IPS-18c (cell line): Measurements from ENCODE around the gene CTXND1.
"Not testable (repeated sequence)": the region's sequence is repeated elsewhere in the genome, so short reads cannot be mapped to it uniquely, and the experiment has no call there.

Source experiments
- H3K4me3 ChIP-seq: 2 replicates; pipeline ENCODE4 v1.7.0; 2013; ENCODE audit warnings: low read depth, mild to moderate bottlenecking, low read length, moderate library complexity; ENCODE audit not compliant: insufficient read depth
- H3K9me3 ChIP-seq: one replicate; pipeline ENCODE4 v1.6.1; 2013; ENCODE audit warnings: mild to moderate bottlenecking, low read length, moderate library complexity; ENCODE audit not compliant: control insufficient read depth, insufficient read depth

Gene CTXND1

DNA sequence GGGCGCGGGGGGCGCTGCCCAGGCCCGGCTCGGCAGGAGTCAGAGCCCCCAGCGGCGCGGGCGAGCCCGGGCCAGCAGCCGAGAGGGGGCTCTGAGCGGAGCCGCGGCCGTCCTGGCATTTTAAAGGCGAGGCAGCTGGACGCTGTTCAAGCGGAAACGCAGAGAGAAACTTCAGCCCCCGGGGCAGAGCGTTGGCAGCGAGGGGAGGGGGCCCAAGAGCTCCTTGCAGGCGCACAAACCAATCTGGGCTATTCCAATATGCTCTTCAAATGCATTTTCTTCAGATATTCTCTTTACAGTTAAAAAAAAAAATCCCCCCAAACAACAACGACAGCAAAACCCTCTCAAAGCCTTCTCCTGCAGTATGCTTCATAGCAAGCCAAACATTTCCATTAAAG, at the start of gene CTXND1:
TSS of gene CTXND1 (minus strand) at position 93 of the 398 bp plus-strand sequence. CDS start 50,264 bp downstream, outside the sequence.
- Histone ChIP-seq H3K9me3 (no peaks in the 10 kb centered on the region), H3K4me3 (peak within 1 kb of the TSS; percentile 58)

DNA sequence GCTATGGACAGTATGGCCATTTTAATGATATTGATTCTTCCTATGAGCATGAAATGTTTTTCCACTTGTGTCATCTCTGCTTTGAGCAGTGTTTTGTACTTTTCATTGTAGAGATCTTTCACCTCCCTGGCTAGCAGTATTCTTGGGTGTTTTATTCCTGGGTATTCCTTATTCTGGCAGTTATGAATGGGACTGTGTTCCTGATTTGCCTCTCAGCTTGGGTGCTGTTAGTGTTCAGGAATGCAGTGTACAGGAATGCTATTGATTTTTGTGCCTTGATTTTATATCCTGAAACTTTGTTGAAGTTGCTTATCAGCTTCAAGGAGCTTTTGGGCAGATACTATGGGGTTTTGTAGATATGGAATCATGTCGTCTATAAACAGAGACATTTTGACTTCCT, 49.5 kb upstream of the CTXND1 start:
- Histone ChIP-seq H3K4me3 (no peak overlapping the region), H3K9me3 (no peaks in the 10 kb centered on the region)

DNA sequence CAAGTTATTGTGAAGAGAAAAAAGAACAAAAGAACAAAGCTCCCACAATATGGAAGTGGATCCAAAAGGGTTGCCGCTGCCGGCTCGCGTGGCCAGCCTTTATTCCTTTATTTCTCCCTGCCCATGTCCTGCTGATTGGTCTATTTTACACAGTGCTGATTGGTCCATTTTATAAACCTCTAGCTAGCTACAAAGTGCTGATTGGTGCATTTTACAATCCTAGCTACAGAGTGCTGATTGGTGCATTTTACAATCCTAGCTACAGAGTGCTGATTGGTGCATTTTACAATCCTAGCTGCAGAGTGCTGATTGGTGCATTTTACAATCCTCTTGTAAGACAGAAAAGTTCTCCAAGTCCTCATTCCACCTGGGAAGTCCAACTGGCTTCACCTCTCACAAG, 43.8 kb upstream of the CTXND1 start:
- H3K9me3 ChIP-seq = not testable (repeated sequence)

DNA sequence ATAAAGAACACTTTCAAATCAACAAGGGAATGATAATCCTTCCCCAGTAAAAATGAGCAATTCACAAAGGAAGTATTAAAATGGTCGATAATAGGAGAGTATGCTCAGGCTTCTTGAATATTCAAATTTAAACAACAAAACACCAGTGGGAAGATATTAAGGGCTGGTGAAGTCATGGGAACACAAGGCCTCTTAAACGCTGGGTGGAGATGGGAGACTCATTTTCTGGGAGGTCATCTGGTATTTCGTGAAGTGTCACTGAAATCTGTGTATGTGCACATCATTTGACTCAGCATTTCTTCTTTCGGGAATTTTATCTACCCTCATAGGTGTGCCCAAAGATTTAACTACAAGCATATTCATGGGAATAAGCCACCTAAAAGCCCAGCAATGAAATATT, 40.1 kb upstream of the CTXND1 start:
- Histone ChIP-seq H3K9me3 (no peaks in the 10 kb centered on the region), H3K4me3 (no peak overlapping the region)

More for the DNA sequence above, 43.8 kb upstream of the CTXND1 start:
- H3K4me3 ChIP-seq = not testable (repeated sequence)

DNA sequence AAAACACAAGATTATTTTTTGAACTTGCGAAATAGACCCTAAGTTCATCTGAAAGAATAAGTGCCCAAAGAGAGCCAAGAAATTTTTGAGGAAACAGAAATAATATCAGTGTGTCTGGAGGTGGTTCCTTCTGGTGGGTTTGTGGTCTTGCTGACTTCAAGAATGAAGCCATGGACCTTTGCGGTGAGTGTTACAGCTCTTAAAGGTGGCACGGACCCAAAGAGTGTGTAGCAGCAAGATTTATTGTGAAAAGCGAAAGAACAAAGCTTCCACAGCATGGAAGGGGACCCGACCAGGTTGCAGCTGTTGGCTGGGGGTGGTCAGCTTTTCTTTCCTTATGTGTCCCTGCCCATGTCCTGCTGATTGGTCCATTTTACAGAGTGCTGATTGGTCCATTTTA, 38.9 kb upstream of the CTXND1 start:
- H3K4me3 ChIP-seq, H3K9me3 ChIP-seq: not testable (repeated sequence)

DNA sequence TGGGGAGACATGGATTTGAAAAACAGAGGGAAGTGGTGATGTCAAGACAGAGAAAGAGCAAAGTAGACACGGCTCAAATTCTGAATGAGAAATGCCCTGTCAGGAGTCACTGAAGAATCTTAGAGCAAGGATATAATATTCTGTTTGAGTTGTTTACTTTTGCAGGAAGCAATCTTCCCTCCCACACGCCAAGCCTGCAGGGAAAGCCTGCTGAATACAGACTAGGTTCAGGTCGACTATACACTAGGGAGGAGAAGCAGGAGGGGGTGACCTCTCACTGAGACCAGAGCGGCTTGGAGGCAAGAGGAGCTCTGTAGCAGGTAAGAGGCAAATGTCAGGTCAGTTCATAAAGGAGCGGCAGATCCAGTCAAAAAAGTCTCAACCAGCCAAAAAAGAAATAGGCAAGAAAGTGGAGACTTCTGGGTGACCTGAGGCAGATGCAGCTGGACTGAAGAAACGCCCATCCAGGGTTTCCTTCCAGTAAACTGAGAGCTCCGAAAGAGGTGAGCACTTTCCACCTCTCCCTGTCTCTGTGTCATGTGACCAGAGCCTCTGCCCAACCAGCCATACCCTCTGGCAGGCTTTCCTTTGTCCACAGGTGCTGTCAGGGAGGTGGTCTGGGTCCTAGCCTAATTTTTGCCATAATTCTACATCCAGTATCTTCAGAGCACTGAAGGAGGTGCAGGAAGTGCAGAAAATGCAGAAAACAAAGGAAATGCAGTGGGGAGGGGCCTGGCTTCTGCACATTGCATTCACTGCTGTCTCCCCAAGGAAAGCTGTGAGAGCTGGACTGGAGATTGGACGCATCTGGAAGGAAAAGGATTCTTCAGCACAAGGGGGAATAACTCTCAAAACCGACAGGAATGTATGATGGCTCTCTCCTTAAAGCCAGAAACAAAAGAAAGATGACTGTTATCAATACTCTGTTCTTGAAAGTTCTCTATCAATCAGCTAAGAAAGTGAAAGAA, 37.8 kb upstream of the CTXND1 start:
- Histone ChIP-seq H3K9me3 (no peaks in the 10 kb centered on the region), H3K4me3 (no peak overlapping the region)

DNA sequence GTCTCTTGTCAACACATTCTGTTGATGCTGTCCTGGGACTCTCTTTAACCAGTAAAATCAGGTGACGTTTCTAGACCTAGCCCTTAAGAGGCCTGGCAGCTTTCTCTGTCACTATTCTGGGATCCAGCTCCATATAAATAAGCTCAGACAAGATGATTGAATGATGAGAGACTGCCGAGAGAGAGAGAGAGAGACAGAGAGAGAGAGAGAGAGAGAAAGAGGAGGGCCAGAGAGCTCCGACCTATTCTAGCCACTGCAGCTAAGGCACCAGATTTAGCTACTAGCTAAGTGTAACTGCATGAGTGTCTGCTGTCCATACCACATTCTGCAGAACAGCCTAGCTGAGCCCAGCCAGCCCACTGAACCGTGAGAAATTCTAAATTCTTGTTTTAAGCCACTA, 36.1 kb upstream of the CTXND1 start:
- Histone ChIP-seq H3K9me3 (no peaks in the 10 kb centered on the region), H3K4me3 (no peak overlapping the region)

DNA sequence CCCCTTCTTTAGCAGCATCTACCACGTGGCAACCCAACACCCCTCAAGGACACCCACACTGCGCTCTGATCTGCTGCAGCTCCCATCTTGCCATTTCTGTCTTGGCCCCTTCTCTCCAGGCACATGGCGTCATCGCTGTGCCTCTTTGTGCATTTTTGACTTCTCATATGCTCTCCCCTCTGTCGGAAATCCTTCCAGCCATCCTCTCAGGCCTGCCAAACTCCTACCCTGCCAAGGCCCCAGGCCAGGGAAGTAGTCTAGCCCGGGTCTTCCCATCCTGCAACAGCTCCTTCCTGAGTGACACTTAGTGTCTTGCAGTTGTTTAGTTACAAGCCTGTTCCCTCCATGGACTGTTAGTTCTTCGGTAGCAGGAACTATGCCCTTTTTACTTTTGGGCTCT, 34.0 kb upstream of the CTXND1 start:
- Histone ChIP-seq H3K4me3 (no peak overlapping the region), H3K9me3 (no peaks in the 10 kb centered on the region)

DNA sequence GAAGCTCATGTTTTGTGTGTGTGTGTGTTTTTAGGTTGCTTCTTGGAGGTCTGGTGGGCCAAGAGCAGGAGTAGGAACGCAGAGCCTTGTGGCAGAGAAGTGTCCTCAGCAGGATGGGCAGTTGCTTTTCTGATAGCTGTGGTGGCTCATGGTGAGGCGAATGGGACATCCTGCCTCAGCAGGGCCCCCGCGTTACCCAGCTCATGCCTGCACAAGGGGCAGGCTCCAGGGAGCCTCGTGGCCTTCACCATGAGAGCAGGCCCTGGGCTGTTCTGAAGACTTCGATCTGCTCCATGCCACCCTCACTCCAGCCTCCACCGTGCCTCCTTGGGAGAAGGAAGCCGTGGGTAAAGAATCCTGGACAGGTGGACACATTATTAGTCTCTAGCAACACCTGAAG, 33.4 kb upstream of the CTXND1 start:
- no peaks in the 10 kb centered on the region for H3K9me3 ChIP-seq
- no peak overlapping the region for H3K4me3 ChIP-seq

DNA sequence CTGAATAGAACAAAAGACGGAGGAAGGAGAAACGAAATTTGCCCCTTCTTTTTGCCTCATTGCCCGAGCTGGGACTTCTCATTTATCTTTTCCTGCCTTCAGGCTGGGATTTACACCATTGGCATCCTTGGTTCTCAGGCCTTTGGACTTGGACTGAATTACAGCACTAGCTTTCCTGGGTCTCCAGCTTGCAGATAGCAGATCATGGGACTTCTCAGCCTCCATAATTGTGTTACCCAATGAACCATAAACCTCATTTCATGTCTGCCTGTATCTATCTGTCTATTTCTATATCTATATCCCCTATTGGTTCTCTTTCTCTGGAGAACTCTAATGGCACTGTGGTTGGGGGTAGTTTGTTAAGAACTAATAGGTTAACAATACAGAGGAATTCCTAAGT, 31.5 kb upstream of the CTXND1 start:
- Histone ChIP-seq H3K4me3 (no peak overlapping the region), H3K9me3 (no peaks in the 10 kb centered on the region)

DNA sequence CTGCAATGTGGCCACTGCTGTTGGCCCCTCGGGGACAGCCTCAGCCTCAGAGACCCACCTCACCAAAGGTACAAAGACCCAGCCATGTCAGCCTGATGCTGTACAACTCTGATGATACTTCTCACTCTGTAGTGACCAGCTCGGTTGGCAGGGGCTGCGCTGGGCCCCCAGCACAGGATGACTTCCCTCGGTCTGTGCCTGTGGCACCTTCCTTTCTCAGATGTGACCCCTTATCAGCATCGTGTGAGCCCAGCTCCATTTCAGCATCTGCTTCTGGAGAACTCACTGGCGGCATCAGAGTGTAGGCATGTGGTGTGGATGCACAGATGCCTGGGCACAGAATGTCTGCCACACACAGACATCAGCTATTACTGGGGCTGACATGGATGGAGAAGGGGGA, 25.1 kb upstream of the CTXND1 start:
- Histone ChIP-seq H3K4me3 (no peak overlapping the region), H3K9me3 (no peaks in the 10 kb centered on the region)

DNA sequence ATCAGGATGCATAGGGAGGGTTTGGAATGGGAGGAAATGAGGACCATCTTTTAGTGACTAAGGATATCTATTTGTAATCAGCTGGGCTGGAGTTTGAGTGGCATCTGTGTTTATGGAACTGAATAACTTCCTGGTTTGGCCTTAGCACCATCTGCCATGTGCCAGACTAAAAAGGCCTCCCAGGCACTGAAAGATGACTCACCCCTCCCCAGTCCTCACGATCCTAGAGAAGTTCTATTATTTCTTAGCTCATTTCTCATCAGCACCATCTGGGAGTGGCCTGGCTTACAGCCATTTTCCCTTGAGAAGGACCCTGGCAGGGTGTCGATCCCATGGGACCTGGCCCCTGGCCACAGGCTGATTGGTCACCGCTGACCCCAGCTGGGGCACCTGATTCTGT, 23.9 kb upstream of the CTXND1 start:
- Histone ChIP-seq H3K9me3 (no peaks in the 10 kb centered on the region), H3K4me3 (no peak overlapping the region)

DNA sequence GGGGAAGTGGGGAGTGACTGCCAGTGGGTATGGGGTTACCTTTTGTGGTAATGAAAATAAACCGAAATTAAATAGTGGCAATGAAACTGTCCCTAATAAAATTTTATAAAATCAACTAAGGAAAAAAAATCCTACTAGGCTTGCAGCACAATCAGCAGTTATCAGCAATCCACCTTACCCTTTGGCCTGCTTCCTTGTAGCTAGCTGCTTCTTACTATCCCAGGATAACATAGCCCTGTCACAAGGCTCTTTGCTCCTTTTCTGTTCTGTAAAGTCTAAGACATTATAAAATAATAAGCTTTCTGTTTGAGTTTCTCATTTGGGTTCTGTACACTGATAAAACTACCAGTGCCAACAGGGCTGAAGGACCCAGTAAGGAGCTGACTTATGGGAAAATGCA, 23.0 kb upstream of the CTXND1 start:
- Histone ChIP-seq H3K4me3 (no peak overlapping the region), H3K9me3 (no peaks in the 10 kb centered on the region)

DNA sequence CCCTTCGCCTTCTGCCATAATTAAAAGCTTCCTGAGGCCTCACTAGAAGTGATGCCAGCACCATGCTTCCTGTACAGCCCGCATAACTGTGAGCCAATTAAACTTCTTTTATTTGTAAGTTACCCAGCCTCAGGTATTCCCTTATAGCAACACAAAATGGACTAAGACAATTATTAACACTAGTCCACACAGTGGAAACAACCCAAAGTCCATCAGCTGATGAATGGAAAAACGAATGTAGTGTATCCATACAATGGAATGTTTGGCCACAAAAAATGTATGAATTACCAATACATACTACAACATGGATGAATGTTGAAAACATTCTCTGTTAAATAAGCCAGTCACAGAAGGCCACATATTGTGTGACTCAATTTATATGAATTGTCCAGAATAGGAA, 22.5 kb upstream of the CTXND1 start:
- Histone ChIP-seq H3K9me3 (no peaks in the 10 kb centered on the region), H3K4me3 (no peak overlapping the region)

DNA sequence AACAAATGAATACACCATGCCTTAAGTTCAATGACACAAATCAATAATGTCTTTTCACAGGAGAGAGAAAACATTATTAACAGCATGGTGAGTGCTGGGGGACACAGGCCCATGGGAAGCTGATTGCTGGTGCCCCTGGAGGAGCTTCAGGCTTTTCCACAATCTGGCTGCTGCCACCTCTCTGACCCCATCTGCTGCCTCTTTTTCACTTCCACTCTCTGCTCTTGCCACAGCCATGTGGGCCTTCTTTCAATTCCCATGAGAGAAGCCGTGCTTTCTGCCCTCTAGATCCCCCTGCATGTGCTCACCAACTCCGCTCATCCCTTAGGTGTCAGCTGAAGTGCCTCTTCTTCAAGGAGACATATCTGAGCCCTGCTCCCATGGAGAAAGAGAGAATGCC, 21.0 kb upstream of the CTXND1 start:
- Histone ChIP-seq H3K4me3 (no peak overlapping the region), H3K9me3 (peaks cover 2% of the 10 kb centered on the region)

DNA sequence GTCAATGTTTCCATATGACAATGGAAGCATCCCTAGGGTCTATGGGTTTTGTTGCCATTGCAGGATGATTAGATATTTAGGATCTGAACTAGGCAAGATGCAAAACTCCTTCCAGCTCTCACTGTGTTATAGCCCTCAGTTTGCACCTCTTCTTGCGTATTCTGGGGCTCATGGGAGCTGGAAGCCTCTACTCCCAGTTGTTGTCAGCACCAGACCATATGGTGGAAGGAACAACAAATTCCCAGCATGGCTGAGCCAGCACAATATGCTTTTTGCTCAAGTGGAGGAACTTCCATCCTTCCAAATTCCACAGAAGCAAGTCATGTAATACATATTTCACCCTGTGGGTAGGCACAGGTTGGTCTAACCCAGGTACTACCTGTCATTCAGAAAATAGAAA, 18.5 kb upstream of the CTXND1 start:
- peaks cover 2% of the 10 kb centered on the region for H3K9me3 ChIP-seq
- no peak overlapping the region for H3K4me3 ChIP-seq

DNA sequence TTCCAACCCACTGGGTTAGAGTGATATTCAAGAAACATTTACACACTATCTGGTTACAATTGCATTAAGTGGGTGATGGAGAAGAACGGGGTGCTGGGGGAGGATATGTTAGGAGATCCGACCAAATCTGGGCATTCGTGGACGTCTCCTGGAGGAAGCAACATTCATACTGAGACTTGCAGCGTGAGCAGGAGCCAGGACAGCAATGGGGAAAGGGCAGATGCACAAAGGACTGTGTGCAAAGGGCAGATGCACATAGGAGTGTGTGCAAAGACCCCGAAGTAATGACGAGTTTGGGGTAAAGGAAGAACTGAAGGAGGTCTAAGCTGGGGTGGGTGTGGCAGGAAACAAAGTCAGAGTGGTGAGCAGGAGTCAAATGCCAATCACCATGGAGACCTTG, 16.1 kb upstream of the CTXND1 start:
- H3K4me3 ChIP-seq = no peak overlapping the region
- H3K9me3 ChIP-seq = peaks cover 2% of the 10 kb centered on the region

DNA sequence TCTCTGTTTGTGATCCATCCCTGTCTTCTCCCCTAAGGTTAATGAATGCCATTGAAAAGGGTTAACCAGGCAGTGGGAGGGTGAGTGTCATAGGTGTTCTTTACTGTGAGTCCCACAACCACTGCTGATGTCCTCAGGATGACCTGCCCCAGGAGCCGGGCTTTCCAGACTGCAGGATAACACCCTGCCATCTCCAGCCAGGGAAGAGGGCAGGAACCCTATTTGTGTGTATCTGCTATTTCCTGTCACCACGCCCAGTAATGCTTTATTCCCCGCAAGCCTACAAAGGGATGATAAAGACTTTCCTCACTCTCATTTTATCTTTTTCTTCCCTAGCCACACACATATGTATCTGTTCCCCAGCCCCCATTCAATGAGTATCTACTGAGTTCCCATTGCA, 15.6 kb upstream of the CTXND1 start:
- Histone ChIP-seq H3K9me3 (peaks cover 2% of the 10 kb centered on the region), H3K4me3 (no peak overlapping the region)

DNA sequence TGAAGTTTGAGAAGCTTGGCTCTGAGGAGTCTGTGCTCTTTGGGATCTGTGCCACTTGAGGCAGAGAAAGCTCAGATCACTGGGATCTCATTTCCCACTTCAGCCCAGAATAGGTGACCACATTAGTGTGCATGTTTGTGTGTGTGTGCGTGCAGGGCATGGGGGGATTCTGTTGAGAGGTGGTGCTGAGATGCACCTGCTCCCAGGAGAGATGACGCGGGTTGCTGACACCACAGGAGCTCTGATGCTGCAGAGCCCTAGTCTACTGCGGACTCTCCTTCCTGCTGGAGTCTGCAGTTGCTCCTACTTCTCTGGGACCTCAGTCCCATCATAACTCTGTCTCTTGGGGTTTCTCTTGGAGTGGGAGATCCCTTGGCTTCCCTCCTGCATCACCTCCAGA, 14.7 kb upstream of the CTXND1 start:
- Histone ChIP-seq H3K9me3 (peaks cover 2% of the 10 kb centered on the region), H3K4me3 (no peak overlapping the region)
